ENCODE results near the gene MAGI2. TPM values are rescaled to one million over a fixed set of nuclear protein-coding genes. Genes with fewer than 3 reads are reported as not detected.

The MAGI2 gene
- total RNA-seq, 4 donors from 2014 or later, result 7.8 to 44.7 (median 21.1) TPM

DNA sequence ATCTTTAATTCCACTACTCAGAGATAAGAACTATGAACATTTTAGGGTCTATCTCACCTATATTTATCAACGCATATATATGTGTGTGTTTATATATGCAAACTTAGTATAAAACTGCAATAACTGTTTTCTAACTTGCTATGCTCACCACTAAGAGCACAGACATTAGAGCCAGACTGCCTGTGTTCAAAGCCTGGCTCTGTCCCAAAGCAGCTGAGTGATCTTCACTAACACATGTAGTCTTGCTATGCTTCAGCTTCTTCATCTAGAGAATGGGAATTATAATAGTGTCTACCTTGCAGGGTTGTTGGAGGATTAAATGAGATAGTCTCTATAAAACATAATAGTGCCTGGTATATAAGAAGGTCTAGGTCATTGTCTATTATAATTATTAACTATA lies 165.5 kb downstream of the MAGI2 start:
- WGBS, 2 donors (ENCODE audit: low coverage in 1 of 2), result 94 to 95% methylated on average over 1 of the region's 1 CpG
- Histone ChIP-seq H3K4me1 (peaks cover 0 to under 1% (median 0%) of the 10 kb centered on the region in 3 donors), H3K36me3 (no peaks in the 10 kb centered on the region), H3K27ac (no peak overlapping the region), H3K27me3 (no peaks in the 10 kb centered on the region), H3K9me3 (no peaks in the 10 kb centered on the region), H3K4me3 (no peak overlapping the region)
- TF ChIP-seq CTCF (IDR thresholded peaks at IDR 0.05) (no peak), POLR2AphosphoS5 (IDR thresholded peaks at IDR 0.05) (no peak), EP300 (IDR thresholded peaks at IDR 0.05) (no peak), POLR2A (IDR thresholded peaks at IDR 0.05) (no peak)
- ATAC-seq, result no peak

DNA sequence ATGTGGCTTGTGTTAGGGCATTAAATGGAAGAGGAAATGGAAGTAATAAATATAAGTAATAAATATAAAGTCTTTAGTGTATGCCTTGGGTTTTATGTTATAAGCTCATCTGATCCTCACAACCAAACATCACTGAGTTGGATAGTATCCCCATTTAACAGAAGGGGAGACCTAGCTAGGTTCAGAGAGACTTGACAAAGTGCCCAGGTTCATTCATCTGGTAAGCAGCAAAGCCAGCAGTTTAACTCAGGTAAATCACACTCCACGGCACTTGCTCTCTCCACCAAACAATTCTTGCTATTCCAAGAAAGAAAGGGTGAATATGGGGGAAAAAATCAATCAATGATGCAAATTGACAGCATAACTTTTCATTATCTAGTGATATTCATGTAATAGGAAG lies 167.3 kb downstream of the MAGI2 start:
- no peak for ATAC-seq
- Histone ChIP-seq H3K36me3 (no peaks in the 10 kb centered on the region), H3K9me3 (no peaks in the 10 kb centered on the region), H3K4me3 (no peak overlapping the region), H3K27me3 (no peaks in the 10 kb centered on the region), H3K27ac (no peak overlapping the region), H3K4me1 (peaks cover 0 to 19% (median 8%) of the 10 kb centered on the region in 3 donors)
- TF ChIP-seq EP300 (IDR thresholded peaks at IDR 0.05) (no peak), CTCF (IDR thresholded peaks at IDR 0.05) (no peak), POLR2AphosphoS5 (IDR thresholded peaks at IDR 0.05) (no peak), POLR2A (IDR thresholded peaks at IDR 0.05) (no peak)
- WGBS, 2 donors (ENCODE audit: low coverage in 1 of 2), result 0 to 55% methylated on average over 1 of the region's 1 CpG

- no peak for TF ChIP-seq CTCF (IDR thresholded peaks at IDR 0.05)
- no peak for TF ChIP-seq POLR2A (IDR thresholded peaks at IDR 0.05)
- TF ChIP-seq EP300 (IDR thresholded peaks at IDR 0.05), result no peak
- TF ChIP-seq POLR2AphosphoS5 (IDR thresholded peaks at IDR 0.05), result no peak
- H3K9me3 ChIP-seq, result no peaks in the 10 kb centered on the region
- no peak overlapping the region for H3K4me3 ChIP-seq
- no peaks in the 10 kb centered on the region for H3K36me3 ChIP-seq
- no peak for ATAC-seq
- no peaks in the 10 kb centered on the region for H3K27me3 ChIP-seq
- no peak overlapping the region for H3K27ac ChIP-seq
- H3K4me1 ChIP-seq, result peaks cover 0 to 20% (median 8%) of the 10 kb centered on the region in 3 donors
- WGBS, 2 donors (ENCODE audit: low coverage in 1 of 2), result 95 to 100% methylated on average over 1 of the region's 1 CpG
These were observed 167.7 kb downstream of the MAGI2 start for GRCh38 chr7:79285756-79286155.

GRCh38 chr7:79284211-79284610 lies 169.3 kb downstream of the MAGI2 start:
- H3K4me3 ChIP-seq, result no peak overlapping the region
- no peak overlapping the region for H3K27ac ChIP-seq
- H3K9me3 ChIP-seq, result no peaks in the 10 kb centered on the region
- no peaks in the 10 kb centered on the region for H3K27me3 ChIP-seq
- ATAC-seq, result no peak
- no peaks in the 10 kb centered on the region for H3K36me3 ChIP-seq
- no peak for TF ChIP-seq CTCF (IDR thresholded peaks at IDR 0.05)
- H3K4me1 ChIP-seq, result peaks cover 0 to 20% (median 8%) of the 10 kb centered on the region in 3 donors

DNA sequence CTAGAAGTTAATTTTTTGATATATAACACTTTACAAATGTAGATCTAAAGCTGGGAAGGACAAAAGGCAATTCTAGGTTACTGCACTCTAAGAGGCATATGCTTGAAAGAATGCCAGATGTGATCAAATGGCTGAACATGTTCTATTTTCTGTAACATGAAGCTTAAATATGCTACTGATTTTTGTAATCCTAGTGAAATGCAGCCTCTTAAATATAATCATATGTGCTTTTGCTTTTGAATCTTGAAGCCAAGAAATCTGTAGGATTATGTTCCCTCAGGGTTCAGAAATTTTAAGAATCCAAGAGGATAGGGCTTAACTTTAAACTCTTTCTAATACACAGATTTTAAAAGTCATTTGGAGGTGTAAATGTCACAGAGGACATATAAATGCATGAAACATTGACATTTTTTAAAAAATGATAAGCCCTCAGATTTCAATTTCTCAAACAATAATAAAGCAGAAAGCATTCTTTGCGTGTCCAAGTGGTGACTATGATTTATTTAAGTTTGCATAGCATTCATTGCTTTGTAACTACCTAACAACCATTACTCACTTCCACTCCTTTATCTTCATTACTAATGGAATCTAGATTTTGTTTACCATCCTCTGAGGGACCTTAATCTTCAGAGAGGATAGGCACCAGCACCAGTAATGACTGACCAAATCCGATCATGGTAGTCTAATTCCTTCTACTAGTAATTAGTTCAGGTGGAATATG lies 170.4 kb downstream of the MAGI2 start:
- WGBS, 2 donors (ENCODE audit: low coverage in 1 of 2), result 34 to 47% methylated on average over 2 of the region's 2 CpGs
- H3K4me1 ChIP-seq, result peaks cover 0 to 20% (median 8%) of the 10 kb centered on the region in 3 donors
- no peak for ATAC-seq

More for the DNA sequence above, 170.4 kb downstream of the MAGI2 start:
- Histone ChIP-seq H3K27me3 (no peaks in the 10 kb centered on the region), H3K4me3 (no peak overlapping the region), H3K27ac (no peak overlapping the region), H3K36me3 (no peaks in the 10 kb centered on the region), H3K9me3 (no peaks in the 10 kb centered on the region)
- no peak for TF ChIP-seq EP300 (IDR thresholded peaks at IDR 0.05)
- no peak for TF ChIP-seq CTCF (IDR thresholded peaks at IDR 0.05)
- TF ChIP-seq POLR2A (IDR thresholded peaks at IDR 0.05), result no peak
- TF ChIP-seq POLR2AphosphoS5 (IDR thresholded peaks at IDR 0.05), result no peak
